Measurements from ENCODE around the gene THSD7B.

DNA sequence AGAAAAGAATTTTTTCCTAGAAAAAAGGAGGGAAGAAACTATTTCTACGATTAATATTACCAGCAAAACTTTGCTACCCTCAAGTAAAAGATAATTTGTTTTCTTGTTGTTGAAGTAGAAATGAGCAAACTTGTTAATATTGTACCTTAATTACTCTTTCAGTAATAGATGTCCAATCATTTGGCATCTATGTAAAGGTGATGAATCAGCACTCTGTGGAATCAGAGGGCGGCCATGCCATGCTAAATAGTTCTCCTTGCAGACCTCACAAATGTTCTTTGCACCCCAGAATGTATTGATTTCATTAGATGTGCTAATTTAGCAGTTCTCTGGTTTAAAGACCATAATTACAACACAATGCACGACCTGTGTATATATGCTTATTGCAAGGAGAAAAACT, 29.1 kb upstream of the THSD7B start:
- TF ChIP-seq EZH2 (IDR thresholded peaks at IDR 0.05; ENCODE audit: insufficient read depth, poor library complexity, severe bottlenecking) (no peak), EZH2phosphoT487 (IDR thresholded peaks at IDR 0.05; ENCODE audit: insufficient read depth, low read depth) (no peak)
